ENCODE results near the gene SPEF2.
A peak's percentile ranks its signal among the peaks of the same experiment; 100 is the strongest.

The SPEF2 gene

DNA sequence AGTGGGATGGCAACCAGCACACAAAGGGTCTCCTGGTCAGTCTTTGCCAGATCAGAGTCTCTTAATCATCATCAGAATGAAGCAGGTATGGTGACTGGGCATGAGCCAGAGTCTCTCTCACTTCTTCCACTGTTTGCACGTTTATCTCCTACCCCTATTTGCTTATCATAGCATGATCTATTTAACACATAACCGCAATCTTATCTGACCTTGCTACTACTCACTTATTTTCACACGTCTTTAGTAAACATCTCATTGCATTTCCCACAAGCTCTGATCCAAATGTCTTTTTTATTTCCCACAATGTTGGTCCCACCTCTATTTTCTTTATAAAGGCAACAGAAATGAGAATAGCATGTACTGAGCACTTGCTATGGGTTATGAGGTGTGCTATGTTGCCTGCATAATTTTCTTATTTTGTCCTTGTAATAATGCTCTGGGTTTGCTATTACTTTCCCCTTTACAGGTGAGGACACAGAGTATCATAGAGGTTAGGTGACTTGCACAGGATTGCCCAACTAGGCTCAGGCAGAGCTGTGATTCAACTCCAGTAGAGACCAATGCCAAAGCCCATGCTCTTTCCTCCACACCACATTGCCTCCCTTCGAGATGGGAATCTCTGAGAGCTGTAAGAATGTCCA, 199.3 kb downstream of the SPEF2 start:
- FAIRE-seq (no peak), DNase-seq (ENCODE audit: insufficient read length, low spot score) (no peak)
- no peak for TF ChIP-seq SPI1 (IDR thresholded peaks at IDR 0.05; ENCODE audit: low read depth, low read length)
- TF ChIP-seq PAX5 (IDR thresholded peaks at IDR 0.05; ENCODE audit: insufficient read depth, low read length, severe bottlenecking) = no peak
- no peak for TF ChIP-seq TAF1 (IDR thresholded peaks at IDR 0.05; ENCODE audit: low read depth, low read length)
- TF ChIP-seq POLR2A (IDR thresholded peaks at IDR 0.05; ENCODE audit: low read depth, low read length) = no peak
- no peak for TF ChIP-seq POLR2AphosphoS5 (IDR thresholded peaks at IDR 0.05; ENCODE audit: low read depth, low read length)

DNA sequence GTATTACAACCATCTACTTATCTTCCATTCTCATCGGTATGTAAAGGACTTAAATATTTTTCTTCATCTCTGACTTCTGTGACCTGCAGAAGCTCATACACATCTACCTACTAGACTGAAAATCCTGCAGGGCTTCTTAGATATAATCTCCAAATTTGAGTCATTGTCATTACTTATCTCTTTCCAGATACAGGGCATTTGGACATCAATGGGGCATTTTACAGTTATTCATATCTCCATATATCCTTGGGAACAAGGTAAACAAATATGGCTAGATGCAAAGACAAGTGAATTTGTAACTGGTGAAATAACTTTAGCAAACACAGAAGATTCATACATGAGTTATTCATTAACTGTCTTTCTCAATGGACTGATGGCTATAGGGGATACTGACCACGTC, 201.4 kb downstream of the SPEF2 start:
- TF ChIP-seq SPI1 (IDR thresholded peaks at IDR 0.05; ENCODE audit: low read depth, low read length) = no peak
- TF ChIP-seq TAF1 (IDR thresholded peaks at IDR 0.05; ENCODE audit: low read depth, low read length) = no peak
- no peak for TF ChIP-seq POLR2A (IDR thresholded peaks at IDR 0.05; ENCODE audit: low read depth, low read length)
- TF ChIP-seq POU2F2 (IDR thresholded peaks at IDR 0.05; ENCODE audit: low read depth, low read length) = no peak
- no peak for TF ChIP-seq PAX5 (IDR thresholded peaks at IDR 0.05; ENCODE audit: insufficient read depth, low read length, severe bottlenecking)
- TF ChIP-seq POLR2AphosphoS5 (IDR thresholded peaks at IDR 0.05; ENCODE audit: low read depth, low read length) = no peak
- DNase-seq (ENCODE audit: insufficient read length, low spot score) = no peak
- FAIRE-seq = no peak

DNA sequence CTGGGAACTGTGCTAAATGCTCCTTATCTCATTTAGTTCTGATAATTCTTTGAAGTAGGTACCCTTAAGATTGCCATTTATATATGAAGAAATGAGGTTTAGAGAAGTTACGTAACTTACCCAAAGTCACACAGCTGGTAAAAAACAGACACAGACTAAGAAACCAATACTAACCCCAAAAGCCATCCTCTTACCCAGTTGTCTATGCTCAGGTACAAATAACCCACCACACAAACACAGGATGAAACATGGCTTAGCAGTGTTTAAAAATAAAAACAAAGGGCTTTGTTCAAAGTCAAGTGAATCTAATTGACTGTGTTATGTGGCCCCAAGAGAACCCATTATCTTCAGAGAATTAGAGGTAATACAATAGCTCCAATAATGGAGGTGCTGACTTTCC, 202.0 kb downstream of the SPEF2 start:
- FAIRE-seq (no peak), DNase-seq (ENCODE audit: insufficient read length, low spot score) (no peak)
- TF ChIP-seq POLR2AphosphoS5 (IDR thresholded peaks at IDR 0.05; ENCODE audit: low read depth, low read length) (no peak), POLR2A (IDR thresholded peaks at IDR 0.05; ENCODE audit: low read depth, low read length) (no peak), SPI1 (IDR thresholded peaks at IDR 0.05; ENCODE audit: low read depth, low read length) (no peak), TAF1 (IDR thresholded peaks at IDR 0.05; ENCODE audit: low read depth, low read length) (no peak), PAX5 (IDR thresholded peaks at IDR 0.05; ENCODE audit: insufficient read depth, low read length, severe bottlenecking) (no peak), POU2F2 (IDR thresholded peaks at IDR 0.05; ENCODE audit: low read depth, low read length) (no peak)

DNA sequence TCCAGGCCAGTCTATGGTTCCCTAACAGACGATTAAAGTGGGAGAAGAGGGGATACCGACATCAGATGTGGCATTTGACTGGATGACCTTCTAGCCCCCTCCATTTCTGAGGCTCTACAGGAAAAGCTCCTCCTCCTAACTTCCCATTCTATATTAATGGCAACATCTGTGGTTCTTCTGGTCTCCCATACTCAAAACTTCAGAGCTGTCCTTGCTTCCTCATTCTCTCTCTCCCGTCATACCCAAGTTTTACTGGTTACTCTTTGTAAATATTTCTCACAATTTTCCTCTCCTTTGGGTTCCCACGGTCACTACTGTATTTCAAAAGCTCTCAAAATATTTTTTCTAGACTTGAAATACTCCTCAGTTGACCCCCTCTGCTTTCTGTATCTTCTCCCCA, 203.1 kb downstream of the SPEF2 start:
- FAIRE-seq = no peak
- no peak for DNase-seq (ENCODE audit: insufficient read length, low spot score)
- no peak for TF ChIP-seq PAX5 (IDR thresholded peaks at IDR 0.05; ENCODE audit: insufficient read depth, low read length, severe bottlenecking)
- TF ChIP-seq POLR2AphosphoS5 (IDR thresholded peaks at IDR 0.05; ENCODE audit: low read depth, low read length) = no peak
- TF ChIP-seq SPI1 (IDR thresholded peaks at IDR 0.05; ENCODE audit: low read depth, low read length) = no peak
- TF ChIP-seq POLR2A (IDR thresholded peaks at IDR 0.05; ENCODE audit: low read depth, low read length) = no peak

DNA sequence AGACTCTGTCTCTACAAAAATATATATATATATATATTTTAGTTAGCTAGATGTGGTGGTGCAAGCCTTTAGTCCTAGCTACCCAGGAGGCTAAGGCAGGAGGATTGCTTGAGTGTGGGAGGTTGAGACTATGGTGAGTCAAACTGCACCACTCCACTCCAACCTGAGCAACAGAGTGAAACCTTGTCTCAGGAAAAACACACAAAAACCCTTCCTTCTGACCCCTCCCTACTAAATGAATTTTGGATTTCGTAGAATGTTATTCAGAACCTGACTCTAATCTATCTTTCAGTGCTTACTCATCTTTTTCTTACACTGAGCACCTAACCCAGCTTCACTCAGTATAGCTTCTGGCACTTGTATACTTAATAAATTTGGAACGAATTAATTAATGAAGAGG, 203.8 kb downstream of the SPEF2 start:
- DNase-seq (ENCODE audit: insufficient read length, low spot score) = no peak

DNA sequence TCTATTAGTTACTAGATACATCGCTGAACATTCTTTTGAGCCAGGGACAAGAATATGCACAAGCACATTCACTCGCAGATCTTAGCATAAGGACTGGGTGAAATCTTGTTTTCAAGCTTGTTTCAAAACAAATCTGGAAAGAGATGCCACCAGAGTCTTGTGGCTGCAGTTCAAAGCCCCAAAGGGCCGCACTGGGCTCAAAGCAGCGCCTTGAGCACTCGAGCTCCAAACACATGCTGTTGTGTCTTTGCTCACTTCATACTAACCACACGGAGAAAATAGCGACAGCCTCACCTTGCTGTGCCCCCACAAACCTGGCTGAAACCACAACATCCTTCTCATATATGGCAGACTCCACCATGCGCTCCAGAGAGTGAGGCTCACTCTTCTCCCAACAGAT, 204.8 kb downstream of the SPEF2 start:
- TF ChIP-seq POLR2A (IDR thresholded peaks at IDR 0.05; ENCODE audit: low read depth, low read length) = no peak
- FAIRE-seq = no peak
- no peak for DNase-seq (ENCODE audit: insufficient read length, low spot score)

More for the DNA sequence above, 203.8 kb downstream of the SPEF2 start:
- no peak for TF ChIP-seq SPI1 (IDR thresholded peaks at IDR 0.05; ENCODE audit: low read depth, low read length)
- TF ChIP-seq POLR2AphosphoS5 (IDR thresholded peaks at IDR 0.05; ENCODE audit: low read depth, low read length) = no peak
- FAIRE-seq = no peak

DNA sequence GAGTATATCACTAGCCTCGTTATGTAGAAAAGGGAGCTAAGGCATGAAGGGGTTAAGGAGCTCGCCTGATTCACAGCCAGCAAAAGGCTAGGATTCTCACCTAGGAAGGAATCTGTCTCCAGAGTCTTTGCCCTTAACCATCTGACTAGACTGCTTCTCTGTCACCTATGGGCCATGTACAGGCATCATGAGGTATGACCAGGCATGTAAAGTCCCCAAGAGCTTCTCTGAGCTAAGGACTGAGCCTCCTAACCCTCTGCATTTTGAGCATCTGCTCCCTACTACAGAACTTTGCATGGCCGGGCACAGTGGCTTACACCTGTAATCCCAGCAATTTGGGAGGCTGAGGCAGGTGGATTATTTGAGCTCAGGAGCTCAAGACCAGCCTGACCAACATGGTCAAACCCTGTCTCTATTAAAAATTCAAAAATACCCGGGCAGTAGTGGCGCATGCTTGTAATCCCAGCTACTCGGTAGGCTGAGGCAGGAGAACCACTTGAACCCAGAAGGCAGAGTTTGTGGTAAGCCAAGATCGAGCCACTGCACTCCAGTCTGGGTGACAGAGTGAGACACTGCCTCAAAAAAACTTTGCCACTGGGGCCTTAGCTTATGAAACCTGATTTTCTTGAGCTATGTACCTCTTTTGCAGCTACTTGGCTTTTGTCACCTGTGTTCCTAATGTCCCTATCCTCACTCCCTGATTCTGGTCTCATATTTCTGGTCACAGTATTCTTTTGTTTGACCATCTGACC, 205.9 kb downstream of the SPEF2 start:
- TF ChIP-seq SPI1 (IDR thresholded peaks at IDR 0.05; ENCODE audit: low read depth, low read length) (no peak), POLR2AphosphoS5 (IDR thresholded peaks at IDR 0.05; ENCODE audit: low read depth, low read length) (no peak), TAF1 (IDR thresholded peaks at IDR 0.05; ENCODE audit: low read depth, low read length) (no peak), POU2F2 (IDR thresholded peaks at IDR 0.05; ENCODE audit: low read depth, low read length) (no peak), PAX5 (IDR thresholded peaks at IDR 0.05; ENCODE audit: insufficient read depth, low read length, severe bottlenecking) (no peak), POLR2A (IDR thresholded peaks at IDR 0.05; ENCODE audit: low read depth, low read length) (no peak)
- DNase-seq (ENCODE audit: insufficient read length, low spot score) (no peak), FAIRE-seq (no peak)

DNA sequence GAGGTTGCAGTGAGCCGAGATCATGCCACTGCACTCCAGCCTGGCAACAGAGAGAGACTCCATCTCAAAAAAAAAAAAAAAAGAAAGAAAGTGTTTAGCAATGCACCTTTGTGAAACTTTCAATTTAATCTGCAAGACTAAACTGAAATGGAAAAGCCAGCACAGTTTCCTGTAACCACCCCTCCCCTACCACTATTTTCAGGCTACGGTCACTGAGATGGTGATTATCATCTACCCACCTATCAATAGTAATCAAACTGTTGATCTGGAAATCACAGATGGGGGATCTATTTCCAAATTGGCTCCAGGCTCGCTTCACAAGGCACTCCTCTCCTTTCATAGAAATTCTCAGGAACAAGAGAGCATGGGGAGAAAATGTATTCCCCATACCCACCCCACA, 208.4 kb downstream of the SPEF2 start:
- FAIRE-seq (no peak), DNase-seq (ENCODE audit: insufficient read length, low spot score) (no peak)
- TF ChIP-seq POLR2AphosphoS5 (IDR thresholded peaks at IDR 0.05; ENCODE audit: low read depth, low read length) (no peak), POU2F2 (IDR thresholded peaks at IDR 0.05; ENCODE audit: low read depth, low read length) (no peak), TAF1 (IDR thresholded peaks at IDR 0.05; ENCODE audit: low read depth, low read length) (no peak), SPI1 (IDR thresholded peaks at IDR 0.05; ENCODE audit: low read depth, low read length) (no peak), POLR2A (IDR thresholded peaks at IDR 0.05; ENCODE audit: low read depth, low read length) (no peak), PAX5 (IDR thresholded peaks at IDR 0.05; ENCODE audit: insufficient read depth, low read length, severe bottlenecking) (no peak)

DNA sequence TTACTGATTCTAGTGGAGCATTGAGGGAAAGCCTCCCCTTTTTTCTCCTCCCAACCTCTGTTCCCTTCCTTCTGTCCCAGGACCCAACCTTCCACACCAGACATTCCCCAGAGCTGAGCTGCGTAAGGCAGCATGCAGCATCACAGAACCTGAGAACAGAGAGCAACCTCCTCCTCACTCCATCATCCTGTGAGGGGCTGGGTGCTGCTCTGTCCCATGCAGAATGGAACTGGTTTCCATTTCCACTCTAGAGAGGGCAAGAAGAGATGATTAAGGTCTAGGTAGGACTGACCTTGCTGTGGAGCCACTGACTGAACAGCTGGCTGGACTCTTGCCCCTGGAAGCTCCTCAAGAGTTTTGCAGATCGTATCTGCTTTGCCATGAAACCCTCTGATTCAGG, 208.9 kb downstream of the SPEF2 start:
- FAIRE-seq (no peak), DNase-seq (ENCODE audit: insufficient read length, low spot score) (no peak)
- TF ChIP-seq PAX5 (IDR thresholded peaks at IDR 0.05; ENCODE audit: insufficient read depth, low read length, severe bottlenecking) = no peak
- TF ChIP-seq POLR2AphosphoS5 (IDR thresholded peaks at IDR 0.05; ENCODE audit: low read depth, low read length) = no peak
- no peak for TF ChIP-seq POLR2A (IDR thresholded peaks at IDR 0.05; ENCODE audit: low read depth, low read length)
- TF ChIP-seq SPI1 (IDR thresholded peaks at IDR 0.05; ENCODE audit: low read depth, low read length) = no peak
- no peak for TF ChIP-seq TAF1 (IDR thresholded peaks at IDR 0.05; ENCODE audit: low read depth, low read length)
- TF ChIP-seq POU2F2 (IDR thresholded peaks at IDR 0.05; ENCODE audit: low read depth, low read length) = no peak

DNA sequence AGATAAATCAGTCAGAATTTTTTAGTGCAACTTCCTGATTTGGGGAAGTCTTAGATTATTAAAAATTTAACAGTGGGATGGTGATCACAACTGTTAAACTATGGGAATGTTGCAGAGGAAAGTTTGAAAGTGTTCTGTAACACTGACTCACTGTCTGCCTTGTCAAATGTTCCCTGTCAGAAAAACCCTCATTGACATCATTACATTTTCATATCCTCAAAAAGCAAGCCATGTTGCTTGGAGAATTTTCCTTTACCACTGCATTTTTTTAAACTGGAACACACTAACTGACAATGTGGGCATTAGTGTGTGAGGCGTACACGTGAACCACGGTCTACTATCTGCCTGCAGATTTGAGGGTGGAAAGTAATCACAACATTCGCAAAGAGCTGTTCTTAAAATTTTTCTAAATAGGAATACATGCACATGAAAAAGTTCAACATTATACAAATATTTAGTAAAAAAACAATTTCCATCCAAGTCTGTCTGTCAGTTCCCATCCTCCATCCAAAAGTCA, 210.5 kb downstream of the SPEF2 start:
- DNase-seq (ENCODE audit: insufficient read length, low spot score) = no peak
- FAIRE-seq = no peak
- TF ChIP-seq TAF1 (IDR thresholded peaks at IDR 0.05; ENCODE audit: low read depth, low read length) = no peak
- TF ChIP-seq PAX5 (IDR thresholded peaks at IDR 0.05; ENCODE audit: insufficient read depth, low read length, severe bottlenecking) = no peak
- TF ChIP-seq SPI1 (IDR thresholded peaks at IDR 0.05; ENCODE audit: low read depth, low read length) = 0 out of 2 replicates have a peak, but pooled peaks have one; percentile 16

Data from GM12891 (cell line).